ENCODE measurements around the gene DOCK1. TPM values are rescaled to one million over a fixed set of nuclear protein-coding genes. Genes with fewer than 3 reads are reported as not detected.

DOCK1 gene
- total RNA-seq, 2 donors from 2014 or later = 52.9 to 76.7 TPM

- ATAC-seq (ENCODE audit: insufficient number of reproducible peaks, low FRiP score, low read depth) = no peak
- no peak for TF ChIP-seq CTCF (IDR thresholded peaks at IDR 0.05)
- H3K27ac ChIP-seq = no peak overlapping the region
- no peaks in the 10 kb centered on the region for H3K9me3 ChIP-seq
- no peaks in the 10 kb centered on the region for H3K27me3 ChIP-seq (replicated peaks; ENCODE audit: insufficient read depth)
- H3K4me3 ChIP-seq = no peak overlapping the region
- no peaks in the 10 kb centered on the region for H3K36me3 ChIP-seq
- no peak for DNase-seq (ENCODE audit: low spot score)
- H3K4me1 ChIP-seq (ENCODE audit: control insufficient read depth in 1 of 2, low read depth in 2 of 2) = peaks cover 12 to 16% of the 10 kb centered on the region in 2 donors
Observed at GRCh38 chr10:127194111-127194510, 288.9 kb downstream of the DOCK1 start.

GRCh38 chr10:127194599-127194998, 289.4 kb downstream of the DOCK1 start:
- DNase-seq (ENCODE audit: low spot score) = no peak
- Histone ChIP-seq H3K4me1 (ENCODE audit: control insufficient read depth in 1 of 2, low read depth in 2 of 2) (peaks cover 12 to 16% of the 10 kb centered on the region in 2 donors), H3K27ac (no peak overlapping the region), H3K27me3 (replicated peaks; ENCODE audit: insufficient read depth) (no peaks in the 10 kb centered on the region), H3K4me3 (peak overlapping the region; percentile 72), H3K36me3 (no peaks in the 10 kb centered on the region), H3K9me3 (no peaks in the 10 kb centered on the region)
- TF ChIP-seq CTCF (IDR thresholded peaks at IDR 0.05) = no peak
- no peak for ATAC-seq (ENCODE audit: insufficient number of reproducible peaks, low FRiP score, low read depth)

GRCh38 chr10:127195041-127195506, 289.8 kb downstream of the DOCK1 start:
- DNase-seq (ENCODE audit: low spot score) (no peak), ATAC-seq (ENCODE audit: insufficient number of reproducible peaks, low FRiP score, low read depth) (no peak)
- Histone ChIP-seq H3K36me3 (no peaks in the 10 kb centered on the region), H3K9me3 (no peaks in the 10 kb centered on the region), H3K4me3 (peak overlapping the region; percentile 72), H3K27ac (no peak overlapping the region), H3K4me1 (ENCODE audit: control insufficient read depth in 1 of 2, low read depth in 2 of 2) (peaks cover 12 to 16% of the 10 kb centered on the region in 2 donors), H3K27me3 (replicated peaks; ENCODE audit: insufficient read depth) (no peaks in the 10 kb centered on the region)
- no peak for TF ChIP-seq CTCF (IDR thresholded peaks at IDR 0.05)

- Histone ChIP-seq H3K27me3 (replicated peaks; ENCODE audit: insufficient read depth) (no peaks in the 10 kb centered on the region), H3K9me3 (no peaks in the 10 kb centered on the region), H3K27ac (no peak overlapping the region), H3K36me3 (no peaks in the 10 kb centered on the region), H3K4me1 (ENCODE audit: control insufficient read depth in 1 of 2, low read depth in 2 of 2) (peaks cover 12 to 16% of the 10 kb centered on the region in 2 donors), H3K4me3 (peak overlapping the region; percentile 72)
- TF ChIP-seq CTCF (IDR thresholded peaks at IDR 0.05) = no peak
- DNase-seq (ENCODE audit: low spot score) = no peak
- ATAC-seq (ENCODE audit: insufficient number of reproducible peaks, low FRiP score, low read depth) = no peak
Observed at GRCh38 chr10:127195571-127196281, 290.5 kb downstream of the DOCK1 start.

GRCh38 chr10:127196282-127197153, 291.3 kb downstream of the DOCK1 start, which contains the start of gene INSYN2A:
Gene INSYN2A, minus strand, starts transcription at chr10:127196591. Its CDS starts 20,196 bp downstream, at chr10:127176395.
- no peaks in the 10 kb centered on the region for H3K27me3 ChIP-seq (replicated peaks; ENCODE audit: insufficient read depth)
- H3K9me3 ChIP-seq = no peaks in the 10 kb centered on the region
- DNase-seq (ENCODE audit: low spot score) = no peak
- no peak for TF ChIP-seq CTCF (IDR thresholded peaks at IDR 0.05)
- no peak within 1 kb of the TSS for H3K27ac ChIP-seq
- H3K36me3 ChIP-seq = no peaks in the 10 kb centered on the region
- ATAC-seq (ENCODE audit: insufficient number of reproducible peaks, low FRiP score, low read depth) = no peak
- peaks cover 12 to 16% of the 10 kb centered on the region in 2 donors for H3K4me1 ChIP-seq (ENCODE audit: control insufficient read depth in 1 of 2, low read depth in 2 of 2)
- H3K4me3 ChIP-seq = peak within 1 kb of the TSS; percentile 72
